SK-N-DZ (cell line): ENCODE results near the gene CCDC91.
"Not testable (repeated sequence)": the region's sequence is repeated elsewhere in the genome, so short reads cannot be mapped to it uniquely, and the experiment has no call there.

Source experiments
- DNase-seq: peaks from one replicate; pipeline ENCODE4 v3.0.0-alpha.2; 2015; ENCODE audit warnings: low spot score

The CCDC91 gene

DNA sequence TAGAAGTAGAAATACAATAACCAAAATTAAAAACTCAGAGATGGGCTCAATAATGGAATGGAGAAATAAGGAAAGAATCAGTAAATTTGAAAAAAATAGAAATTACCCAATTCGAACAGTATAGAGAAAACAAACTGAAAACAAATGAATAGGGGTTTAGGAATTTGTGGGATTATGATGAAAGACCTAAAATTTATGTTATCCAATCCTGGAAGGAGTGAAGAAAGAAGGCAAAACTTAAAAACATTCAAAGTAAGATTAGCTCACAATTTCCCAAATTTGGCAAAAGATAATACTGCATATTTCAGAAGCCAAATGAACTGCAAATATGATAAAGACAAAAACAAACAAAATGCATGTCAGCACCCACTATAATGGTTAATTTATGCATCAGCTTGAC is 177.1 kb downstream of the CCDC91 start:
- DNase-seq, result no peak

DNA sequence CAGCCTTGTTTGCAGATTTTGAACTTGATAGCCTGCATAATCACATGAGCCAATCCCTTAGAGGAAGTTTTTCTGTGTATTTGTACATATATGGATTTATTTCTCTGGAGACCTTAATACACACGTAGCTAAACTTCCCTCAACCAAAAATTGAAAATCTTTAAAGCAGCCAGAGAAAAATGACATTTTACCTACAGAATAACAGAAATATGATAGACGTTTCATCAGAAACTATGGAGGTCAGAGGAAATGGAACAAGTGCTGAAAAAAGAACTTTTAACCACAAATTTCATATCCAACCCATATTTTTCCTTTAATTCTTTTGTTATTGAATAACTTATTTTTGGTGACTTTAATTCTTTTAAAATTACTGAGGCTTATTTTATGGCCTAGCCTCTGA is 177.7 kb downstream of the CCDC91 start:
- DNase-seq, result no peak

DNA sequence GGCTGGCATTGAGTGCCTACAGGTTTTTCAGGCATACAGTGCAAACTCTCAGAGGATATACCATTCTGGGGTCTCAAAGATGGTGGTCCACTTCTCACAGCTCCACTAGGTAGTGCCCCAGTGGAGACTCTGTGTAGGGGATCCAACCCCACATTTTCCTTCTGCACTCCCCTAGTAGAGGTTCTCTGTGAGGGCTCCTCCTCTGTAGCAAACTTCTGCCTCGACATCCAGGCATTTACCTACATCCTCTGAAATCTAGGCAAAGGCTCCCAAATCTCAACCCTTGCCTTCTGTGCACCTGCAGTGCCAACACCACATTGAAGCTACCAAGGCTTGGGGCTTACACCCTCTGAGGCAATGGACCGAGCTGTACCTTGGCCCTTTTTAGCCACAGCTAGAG is 179.2 kb downstream of the CCDC91 start:
- no peak for DNase-seq

DNA sequence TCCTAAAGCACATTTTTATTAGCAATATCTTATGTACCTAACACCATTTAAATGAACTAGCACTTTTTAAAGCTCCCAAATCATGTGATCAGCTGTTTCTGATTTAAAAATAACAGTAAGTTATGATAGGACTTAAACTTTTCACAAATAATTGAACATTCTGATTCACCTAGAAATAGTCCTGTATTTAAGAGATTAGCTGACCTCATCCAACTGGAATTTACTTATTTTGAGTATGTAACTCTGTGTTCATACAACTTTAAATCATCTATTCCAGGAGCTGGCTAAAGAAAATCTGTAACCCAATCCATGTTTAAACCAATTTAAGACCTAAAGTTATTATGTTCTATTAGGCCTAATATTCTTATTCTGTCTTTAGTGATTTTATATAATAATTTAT is 184.3 kb downstream of the CCDC91 start:
- no peak for DNase-seq

DNA sequence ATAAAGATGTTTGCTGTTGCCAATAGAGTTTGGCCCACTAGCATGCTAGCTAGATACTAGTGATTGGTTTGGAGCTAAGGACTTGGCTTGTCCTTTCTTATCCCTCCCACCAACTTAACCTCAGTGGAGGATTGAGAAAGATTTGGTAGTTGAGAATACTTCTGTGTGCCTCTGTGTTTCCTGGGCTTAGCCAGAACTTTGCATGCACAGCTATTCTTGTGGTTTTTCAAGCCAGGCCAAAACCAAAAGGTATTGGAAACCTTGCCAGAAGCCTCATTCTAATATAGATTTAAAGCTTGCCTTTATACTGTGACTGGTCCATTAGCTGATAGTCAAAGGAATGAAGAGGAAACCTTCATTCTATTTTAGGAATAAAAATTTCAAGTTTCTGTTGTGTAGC is 188.5 kb downstream of the CCDC91 start:
- DNase-seq, result no peak

DNA sequence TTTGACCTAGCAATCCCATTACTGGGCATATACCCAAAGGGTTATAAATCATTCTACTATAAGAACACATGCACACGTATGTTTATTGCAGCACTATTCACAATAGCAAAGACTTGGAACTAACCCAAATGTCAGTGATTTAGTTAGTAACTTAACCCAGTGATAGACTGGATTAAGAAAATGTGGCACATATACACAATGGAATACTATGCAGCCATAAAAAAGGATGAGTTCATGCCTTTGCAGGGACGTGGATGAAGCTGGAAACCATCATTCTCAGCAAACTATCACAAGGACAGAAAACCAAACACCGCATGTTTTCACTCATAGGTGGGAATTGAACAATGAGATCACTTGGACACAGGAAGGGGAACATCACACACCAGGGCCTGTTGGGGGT is 189.5 kb downstream of the CCDC91 start:
- DNase-seq, result not testable (repeated sequence)

DNA sequence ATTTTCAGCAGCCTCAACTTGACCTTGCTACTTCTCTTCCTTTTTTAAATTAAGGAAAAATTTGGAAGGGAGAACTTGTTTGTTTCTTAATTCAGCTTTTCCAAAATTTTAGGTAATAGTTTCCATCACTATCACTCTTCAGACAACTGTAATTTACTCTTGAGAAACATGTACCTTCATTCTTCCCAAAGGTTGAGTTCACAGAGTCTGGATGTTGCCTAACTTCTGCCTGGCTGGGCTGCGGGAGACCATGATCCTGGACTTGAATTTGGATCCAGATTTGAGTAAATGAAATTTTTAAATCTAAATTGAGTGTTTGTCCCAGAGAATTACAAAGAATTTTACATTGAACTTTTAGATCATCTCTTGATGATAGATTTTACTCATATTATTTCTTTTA is 193.1 kb downstream of the CCDC91 start:
- DNase-seq, result no peak

DNA sequence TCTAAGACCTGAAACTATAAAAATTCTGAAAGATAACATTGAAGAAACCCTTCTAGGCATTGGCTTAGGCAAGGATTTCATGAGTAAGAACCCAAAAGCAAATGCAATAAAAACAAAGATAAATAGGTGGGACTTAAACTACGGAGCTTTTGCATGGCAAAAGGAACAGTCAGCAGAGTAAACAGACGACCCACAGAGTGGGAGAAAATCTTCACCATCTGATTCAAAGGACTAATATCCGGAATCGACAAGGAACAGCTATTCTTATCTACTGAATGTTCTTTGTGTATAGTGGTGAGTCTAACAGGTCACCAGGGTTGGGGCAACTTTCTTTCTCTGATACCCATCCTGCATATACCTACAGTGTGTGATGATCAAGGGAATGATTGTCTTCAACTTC is 198.6 kb downstream of the CCDC91 start:
- no peak for DNase-seq

DNA sequence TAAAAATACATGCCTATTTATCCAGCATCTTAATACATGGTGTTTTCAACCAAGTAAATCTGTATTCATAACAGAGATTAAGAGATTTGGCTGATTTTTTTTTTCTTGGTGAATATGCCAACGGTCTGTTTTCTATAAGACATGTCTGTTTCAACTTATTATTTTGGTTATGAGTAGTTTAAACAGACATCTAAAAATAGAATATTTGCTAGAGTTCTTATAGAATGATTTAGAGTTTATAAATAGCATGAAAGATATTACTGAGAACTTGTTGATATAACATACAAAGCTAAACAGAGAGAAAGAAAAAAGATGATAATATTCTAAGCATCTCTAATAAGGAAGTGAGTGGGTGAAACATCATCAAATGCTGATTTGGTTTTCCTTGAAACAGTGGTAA is 199.9 kb downstream of the CCDC91 start:
- DNase-seq, result no peak

DNA sequence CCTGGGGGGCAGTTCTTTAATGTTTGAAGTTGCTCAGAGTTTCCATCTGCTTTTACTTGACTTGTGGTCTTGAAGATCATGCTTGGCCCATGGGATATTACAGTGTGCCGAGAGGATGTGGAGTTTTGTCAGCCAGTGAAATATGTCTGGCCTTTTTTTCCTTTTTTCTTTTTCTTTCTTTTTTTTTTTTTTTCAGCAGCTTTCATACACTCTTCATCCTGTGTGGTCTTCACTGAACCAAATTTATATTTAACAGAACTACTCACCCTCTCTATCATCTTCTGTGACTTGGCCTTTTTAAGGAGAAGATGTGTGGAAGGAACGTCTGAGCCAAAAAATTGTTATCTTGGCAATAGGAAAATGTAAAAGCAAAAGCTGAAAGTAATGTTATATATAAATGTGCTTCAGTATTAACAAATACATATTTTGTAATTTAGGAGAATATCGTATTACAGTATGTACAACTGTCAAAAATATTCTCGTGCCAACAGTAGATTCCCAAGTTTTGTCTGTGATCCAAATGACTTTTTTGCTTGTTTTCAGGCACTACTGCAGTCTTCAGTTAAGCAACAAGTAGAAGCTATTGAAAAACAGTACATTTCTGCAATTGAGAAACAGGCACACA is 200.6 kb downstream of the CCDC91 start:
- no peak for DNase-seq

DNA sequence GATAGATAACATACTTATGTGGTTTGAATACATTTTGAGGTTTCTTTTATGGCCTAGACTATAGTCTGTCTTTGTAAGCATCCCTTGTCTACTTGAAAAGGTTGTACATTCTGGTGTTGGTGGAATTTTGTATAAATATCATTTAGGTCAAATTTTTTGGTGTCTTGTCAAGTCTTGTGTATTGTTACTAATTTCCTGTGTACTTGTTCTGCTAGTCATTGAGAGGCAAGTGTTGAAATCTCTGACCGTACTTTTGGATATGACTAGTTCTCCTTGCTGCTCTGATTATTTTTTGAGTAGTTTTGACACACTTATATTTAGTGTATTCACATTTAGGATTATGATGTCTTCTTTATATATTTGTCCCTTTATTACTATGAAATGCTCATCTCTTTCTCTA is 219.6 kb downstream of the CCDC91 start:
- DNase-seq, result no peak

DNA sequence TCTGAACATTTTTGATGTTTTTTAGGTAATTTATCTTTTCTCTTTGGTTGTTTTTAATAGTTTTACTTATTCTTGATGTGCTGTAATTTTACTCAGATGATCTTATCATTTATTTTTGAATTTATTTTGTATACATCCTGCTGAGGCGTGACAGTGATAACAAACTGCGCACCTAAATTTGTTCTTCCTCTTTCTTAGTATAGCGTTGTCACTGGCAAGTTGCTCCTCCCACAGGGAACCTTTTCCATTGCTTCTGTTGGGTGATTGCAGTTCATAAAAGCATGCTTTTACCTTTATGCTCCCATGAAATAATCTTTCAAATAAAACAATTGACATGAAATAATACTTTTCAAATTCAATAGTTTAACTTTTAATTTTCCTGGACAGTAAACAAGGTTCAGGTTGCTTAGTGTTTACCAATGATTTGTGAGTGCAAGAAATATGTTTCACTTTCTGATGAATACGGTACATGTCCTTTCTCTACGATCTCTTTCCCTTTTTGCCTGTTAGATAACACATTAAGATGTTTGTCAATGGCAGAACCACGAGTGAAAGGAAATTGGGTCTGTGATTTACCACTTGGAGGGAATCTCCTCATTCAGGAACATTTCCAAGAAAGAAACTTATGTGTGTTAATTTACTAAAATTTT is 223.3 kb downstream of the CCDC91 start:
- no peak for DNase-seq

DNA sequence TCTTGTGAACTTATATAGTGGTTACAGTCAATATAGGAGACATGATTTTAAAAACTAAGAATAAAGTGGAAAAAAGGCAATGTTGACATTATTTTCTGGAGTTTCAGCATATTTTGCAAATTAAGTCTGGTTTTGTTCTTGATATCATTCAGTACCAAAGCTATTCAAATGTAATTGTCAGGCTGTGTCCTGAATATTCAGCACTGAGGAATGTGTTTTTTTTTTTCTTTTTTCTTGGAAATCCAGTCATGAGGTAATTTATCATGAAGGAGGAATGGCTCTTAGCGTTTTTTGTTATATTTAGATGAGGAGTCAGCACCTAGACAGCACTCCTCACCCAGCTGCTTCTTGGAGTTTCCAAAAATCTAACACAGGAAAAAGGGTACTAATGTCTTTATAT is 225.5 kb downstream of the CCDC91 start:
- no peak for DNase-seq

DNA sequence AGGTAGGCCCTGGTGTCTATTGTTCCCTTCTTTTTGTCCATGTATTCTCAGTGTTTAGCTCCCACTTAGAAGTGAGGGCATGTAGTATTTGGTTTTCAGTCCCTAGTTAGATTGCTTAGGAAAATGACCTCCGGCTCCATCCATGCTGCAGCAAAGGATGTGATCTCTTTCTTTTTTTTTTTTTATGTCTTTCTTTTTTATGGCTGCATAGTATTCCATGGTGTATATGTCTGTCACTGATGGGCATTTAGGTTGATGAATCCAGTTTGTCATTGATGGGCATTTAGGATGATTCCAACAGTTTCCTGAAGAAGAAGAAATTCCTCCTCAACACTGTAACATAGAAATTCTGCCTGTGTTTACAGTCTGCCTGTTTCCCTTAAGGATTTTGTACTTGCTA is 231.1 kb downstream of the CCDC91 start:
- no peak for DNase-seq

DNA sequence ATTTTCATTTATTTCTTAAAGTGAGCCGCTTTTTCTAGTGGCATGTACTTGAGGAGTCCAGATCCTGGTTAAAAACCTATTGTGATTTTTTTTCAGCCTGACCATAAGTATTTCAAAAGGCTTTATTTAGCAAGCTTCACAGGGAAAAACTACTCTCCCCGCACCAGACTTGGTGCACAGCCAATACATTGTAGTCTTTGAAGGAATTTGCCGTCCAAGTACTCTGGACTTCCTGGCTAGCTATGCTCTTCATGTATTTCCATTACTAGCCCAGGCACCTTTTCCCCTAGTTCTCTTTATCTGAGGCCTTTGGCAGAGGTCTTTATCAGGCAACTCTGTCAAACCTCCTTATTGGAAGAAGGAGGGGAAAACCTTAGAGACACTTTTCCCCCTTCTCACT is 234.7 kb downstream of the CCDC91 start:
- no peak for DNase-seq

DNA sequence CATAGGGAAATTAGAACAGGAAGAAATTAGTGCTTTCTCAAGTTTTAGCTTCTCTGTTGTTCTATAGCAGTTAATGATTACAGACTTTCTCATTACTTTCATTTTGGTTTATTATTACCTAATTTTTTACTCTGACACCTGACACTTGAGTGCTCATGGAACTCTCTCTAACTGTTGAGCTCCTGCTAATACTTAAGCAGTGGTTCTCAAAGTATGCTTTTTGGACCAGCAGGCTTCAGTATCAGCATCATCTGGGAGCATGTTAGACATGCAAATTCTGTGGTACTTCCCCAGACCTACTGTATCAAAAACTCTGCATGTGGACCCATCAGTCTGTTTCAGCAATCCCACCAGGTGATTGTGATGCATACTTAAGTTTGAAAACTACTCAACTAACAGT is 235.3 kb downstream of the CCDC91 start:
- no peak for DNase-seq

DNA sequence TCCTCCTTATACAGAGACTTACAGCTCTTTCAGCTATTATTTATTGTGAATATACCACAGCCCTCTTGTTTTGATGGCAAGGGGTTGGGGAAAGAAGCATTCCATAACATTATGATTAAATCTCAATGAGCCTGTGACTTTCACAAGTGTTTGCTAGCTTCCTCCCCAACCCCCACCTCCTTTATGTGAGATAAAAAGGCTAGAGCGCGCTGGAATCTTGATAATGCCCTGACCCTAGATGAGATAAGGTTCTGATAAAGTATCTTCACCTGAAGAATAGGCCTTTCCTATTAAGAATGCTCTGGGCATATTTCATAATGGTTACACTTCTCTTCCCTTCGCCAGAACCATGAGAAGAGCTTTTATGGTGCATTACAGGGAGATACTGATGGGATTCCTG is 236.8 kb downstream of the CCDC91 start:
- DNase-seq, result no peak

DNA sequence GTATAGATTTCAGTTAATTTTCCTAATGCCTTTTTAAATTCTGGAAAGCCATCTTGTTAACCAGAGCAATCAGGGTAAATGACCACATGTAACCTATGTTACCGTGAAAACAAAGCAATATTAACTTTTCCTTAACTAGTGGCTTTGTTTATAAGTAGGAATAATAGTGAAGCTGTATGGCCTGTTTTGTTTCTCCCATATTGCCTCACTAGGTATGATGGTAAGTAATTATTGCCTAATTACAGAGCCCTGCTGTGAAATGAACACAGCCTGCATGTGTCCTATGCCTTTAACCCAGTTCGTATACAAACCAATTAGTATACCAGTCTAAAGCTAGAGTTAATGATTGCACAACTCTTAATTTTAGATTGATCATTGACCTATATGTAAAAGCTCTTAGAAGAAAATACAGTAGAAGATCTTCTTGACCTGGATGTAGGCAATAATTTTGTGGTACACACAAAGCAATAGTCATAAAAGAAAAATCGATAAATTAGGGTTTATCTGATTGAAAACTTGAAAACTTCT is 249.9 kb downstream of the CCDC91 start:
- no peak for DNase-seq

DNA sequence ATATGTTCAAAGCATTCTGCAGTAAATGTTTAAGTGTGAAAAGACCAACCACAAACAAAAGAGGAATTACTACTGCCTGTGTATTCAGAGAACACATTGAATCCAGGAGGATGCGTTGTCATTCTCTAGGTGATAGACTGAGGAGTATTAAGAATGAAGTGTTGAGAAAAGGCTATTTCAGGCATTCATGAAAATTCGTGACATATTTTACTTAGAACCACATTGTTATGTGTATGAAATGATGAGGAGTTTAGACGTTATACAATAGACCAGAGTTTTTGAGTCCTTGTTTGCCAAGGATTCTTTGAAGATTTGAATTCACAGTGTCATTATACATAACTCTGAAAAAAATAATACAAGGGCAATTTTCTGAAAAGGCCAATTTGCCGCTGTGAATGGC is 251.8 kb downstream of the CCDC91 start:
- DNase-seq, result no peak

DNA sequence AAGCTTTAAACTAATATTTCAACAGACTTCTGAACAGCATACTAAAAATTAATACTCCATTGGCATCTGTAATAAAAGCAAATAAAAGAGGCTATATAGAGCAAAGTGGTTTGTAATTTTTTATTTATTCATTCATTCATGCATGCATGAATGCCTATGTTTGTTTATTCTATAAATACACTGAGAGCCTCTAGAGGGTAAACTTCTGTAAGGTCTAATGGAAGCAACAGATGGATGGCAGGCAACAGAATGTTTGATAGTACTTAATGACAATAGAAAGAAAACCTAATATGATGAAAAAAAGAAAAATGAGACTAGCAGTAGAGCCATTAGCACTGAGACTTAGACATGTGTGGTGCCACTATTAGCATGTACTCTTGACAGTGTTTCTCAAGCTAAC is 253.1 kb downstream of the CCDC91 start:
- no peak for DNase-seq

DNA sequence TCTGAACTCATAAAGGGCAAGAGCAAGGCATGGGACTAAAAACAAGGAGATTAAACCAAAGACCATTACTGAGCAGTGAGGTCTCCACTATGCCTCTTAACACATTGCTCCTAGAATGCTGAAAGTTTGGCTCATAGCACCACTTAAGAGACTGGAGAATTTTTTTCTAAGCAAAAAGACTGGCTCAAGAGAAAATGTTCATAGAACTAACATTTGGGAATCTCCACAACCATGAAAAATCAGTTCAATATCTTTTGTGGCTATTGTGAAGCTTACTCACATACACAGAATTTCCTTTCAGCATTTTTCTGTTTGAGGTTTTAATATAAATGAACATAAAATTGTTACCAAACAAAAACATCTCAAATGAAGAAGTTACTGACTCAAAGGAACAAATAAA is 255.8 kb downstream of the CCDC91 start:
- DNase-seq, result no peak

DNA sequence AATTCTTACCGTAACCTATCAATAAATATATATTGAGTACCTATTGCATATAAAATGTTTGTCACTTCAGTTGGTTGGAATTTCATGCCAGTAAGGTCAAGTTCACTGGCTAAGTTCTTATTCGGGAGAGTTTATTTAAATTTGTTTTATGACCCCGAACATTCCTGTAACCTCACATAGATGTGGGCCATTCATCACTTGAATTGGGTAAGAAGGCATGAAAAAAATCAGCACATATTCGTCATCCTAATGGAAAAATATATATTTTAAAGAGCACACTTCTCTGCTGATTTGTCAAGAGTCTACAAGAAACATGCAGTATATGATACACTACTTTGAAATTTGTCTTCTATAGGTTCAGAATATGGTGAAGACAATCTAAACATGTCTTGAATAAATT is 263.4 kb downstream of the CCDC91 start:
- DNase-seq, result no peak

DNA sequence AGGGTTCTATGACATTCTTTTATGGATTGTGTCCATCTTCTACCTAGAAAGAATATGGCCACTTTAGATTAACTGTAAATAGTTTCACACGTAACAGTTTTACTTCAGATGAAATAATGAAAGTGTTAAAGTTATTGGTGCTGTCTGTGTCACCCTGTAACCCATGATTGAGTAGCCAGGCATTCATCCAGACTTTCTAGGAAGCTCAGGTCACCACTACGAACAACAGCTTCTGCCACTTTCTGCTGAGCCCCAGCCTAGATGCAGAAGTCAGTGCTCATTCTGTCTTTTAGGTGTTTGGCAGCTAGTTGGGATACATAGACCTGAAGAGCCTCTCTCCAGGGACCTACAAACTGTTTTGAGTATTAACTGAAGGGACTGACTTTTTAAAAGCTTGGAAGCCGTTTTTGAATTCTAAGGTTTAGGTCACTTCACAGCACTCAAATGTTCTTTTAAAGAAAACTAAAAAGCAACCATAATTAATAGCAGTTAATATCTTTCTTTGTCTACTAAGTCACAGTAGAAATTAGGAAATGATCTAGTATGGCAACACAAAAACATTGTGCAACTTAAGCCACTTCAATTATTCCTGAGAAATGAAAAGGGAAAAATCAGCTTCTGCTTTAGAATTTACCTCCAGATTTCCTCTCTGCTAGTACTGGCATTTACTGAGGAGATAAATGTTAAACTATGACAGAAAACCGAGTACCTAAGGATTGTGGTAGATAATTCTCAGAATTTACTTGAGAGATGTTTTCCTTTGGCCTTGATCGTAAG is 266.9 kb downstream of the CCDC91 start:
- no peak for DNase-seq
